ENCODE results near the gene ZMAT3. TPM values are rescaled to one million over a fixed set of nuclear protein-coding genes. Genes with fewer than 3 reads are reported as not detected.

The ZMAT3 gene
- total RNA-seq, 1 donor, result 47.0 TPM

DNA sequence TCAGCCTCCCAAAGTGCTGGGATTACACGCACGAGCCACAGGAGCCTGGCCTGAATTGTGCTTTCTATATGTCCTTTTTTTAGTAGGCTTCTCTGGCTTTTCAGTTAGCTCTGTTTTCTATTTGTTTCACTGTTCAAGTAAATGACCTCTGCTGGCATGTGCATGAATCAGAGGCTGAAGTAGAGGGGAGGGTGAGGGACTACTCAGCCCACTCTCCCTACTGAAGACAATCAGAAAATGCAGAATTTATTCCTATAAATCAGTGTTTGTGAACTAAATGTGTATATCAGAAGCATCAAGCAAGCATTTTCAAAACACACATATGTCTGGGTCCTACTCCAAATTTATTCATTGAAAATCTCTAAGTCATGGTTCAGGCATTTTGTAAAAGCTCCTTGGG lies 45.0 kb downstream of the ZMAT3 start:
- Histone ChIP-seq H3K36me3 (ENCODE audit: insufficient read depth, low read length) (peaks cover 19% of the 10 kb centered on the region), H3K79me2 (ENCODE audit: insufficient read depth, low read length) (peaks cover 24% of the 10 kb centered on the region), H3K9me3 (ENCODE audit: low read depth, low read length) (no peaks in the 10 kb centered on the region), H3K4me3 (ENCODE audit: insufficient read depth, low read length) (no peak overlapping the region), H2AFZ (ENCODE audit: low read length) (no peak overlapping the region), H3K27me3 (ENCODE audit: insufficient read depth, low read length) (no peaks in the 10 kb centered on the region), H4K20me1 (ENCODE audit: insufficient read depth, low read length) (no peaks in the 10 kb centered on the region), H3K4me2 (ENCODE audit: insufficient read depth, low read length) (no peak overlapping the region), H3K4me1 (ENCODE audit: insufficient read depth, low read length) (peaks cover 25% of the 10 kb centered on the region), H3K27ac (ENCODE audit: low read depth, low read length) (peak overlapping the region; percentile 42)
- TF ChIP-seq, protein P1, sequence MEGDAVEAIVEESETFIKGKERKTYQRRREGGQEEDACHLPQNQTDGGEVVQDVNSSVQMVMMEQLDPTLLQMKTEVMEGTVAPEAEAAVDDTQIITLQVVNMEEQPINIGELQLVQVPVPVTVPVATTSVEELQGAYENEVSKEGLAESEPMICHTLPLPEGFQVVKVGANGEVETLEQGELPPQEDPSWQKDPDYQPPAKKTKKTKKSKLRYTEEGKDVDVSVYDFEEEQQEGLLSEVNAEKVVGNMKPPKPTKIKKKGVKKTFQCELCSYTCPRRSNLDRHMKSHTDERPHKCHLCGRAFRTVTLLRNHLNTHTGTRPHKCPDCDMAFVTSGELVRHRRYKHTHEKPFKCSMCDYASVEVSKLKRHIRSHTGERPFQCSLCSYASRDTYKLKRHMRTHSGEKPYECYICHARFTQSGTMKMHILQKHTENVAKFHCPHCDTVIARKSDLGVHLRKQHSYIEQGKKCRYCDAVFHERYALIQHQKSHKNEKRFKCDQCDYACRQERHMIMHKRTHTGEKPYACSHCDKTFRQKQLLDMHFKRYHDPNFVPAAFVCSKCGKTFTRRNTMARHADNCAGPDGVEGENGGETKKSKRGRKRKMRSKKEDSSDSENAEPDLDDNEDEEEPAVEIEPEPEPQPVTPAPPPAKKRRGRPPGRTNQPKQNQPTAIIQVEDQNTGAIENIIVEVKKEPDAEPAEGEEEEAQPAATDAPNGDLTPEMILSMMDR (IDR thresholded peaks at IDR 0.05; ENCODE audit: extremely low read depth, low read depth, low read length), result no peak
- DNase-seq (ENCODE audit: insufficient read length, low spot score, missing footprints), result no peak

DNA sequence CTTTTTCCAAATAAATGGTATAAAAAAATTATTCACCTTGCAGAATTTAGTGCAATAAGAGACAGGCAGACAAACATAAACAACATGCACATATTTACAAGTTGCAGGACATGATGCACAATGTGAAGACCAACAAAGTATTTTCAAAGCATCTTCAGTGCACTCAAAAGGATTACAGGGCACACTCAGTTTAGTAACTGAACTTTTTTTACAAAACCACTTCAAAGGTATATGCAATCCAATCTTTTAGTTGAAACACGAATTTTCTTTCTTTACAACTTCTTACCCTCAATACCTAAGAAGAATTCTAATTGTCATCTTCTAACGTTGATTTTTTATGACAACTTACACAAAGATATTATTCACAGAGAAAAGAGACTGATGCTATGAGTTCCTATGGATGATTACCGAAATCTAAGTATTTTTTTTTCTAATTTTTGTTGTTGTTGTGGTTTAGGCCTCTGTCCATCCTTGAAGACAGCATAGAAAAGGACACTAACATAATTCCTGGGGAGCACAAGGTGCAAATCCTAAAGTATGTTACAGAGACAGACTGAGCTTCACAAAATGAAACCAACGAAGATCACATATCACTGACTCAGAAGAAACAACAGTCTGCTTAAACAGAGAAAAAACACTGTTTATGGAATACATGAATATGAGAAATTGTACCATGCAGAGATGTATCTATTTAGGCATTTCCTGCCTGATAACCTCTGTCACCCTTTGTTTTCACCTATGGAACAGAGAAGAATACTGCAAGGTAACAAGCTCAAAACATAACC lies 50.3 kb downstream of the ZMAT3 start:
- Histone ChIP-seq H3K9me3 (ENCODE audit: low read depth, low read length) (no peaks in the 10 kb centered on the region), H4K20me1 (ENCODE audit: insufficient read depth, low read length) (no peaks in the 10 kb centered on the region), H3K79me2 (ENCODE audit: insufficient read depth, low read length) (peaks cover 3% of the 10 kb centered on the region), H2AFZ (ENCODE audit: low read length) (no peak overlapping the region), H3K27me3 (ENCODE audit: insufficient read depth, low read length) (no peaks in the 10 kb centered on the region), H3K36me3 (ENCODE audit: insufficient read depth, low read length) (peaks cover 13% of the 10 kb centered on the region), H3K27ac (ENCODE audit: low read depth, low read length) (peak overlapping the region; percentile 23), H3K4me2 (ENCODE audit: insufficient read depth, low read length) (peak overlapping the region; percentile 78), H3K4me1 (ENCODE audit: insufficient read depth, low read length) (peaks cover 10% of the 10 kb centered on the region), H3K4me3 (ENCODE audit: insufficient read depth, low read length) (peak overlapping the region; percentile 18)
- DNase-seq (ENCODE audit: insufficient read length, low spot score, missing footprints), result no peak
- TF ChIP-seq, protein P1 (IDR thresholded peaks at IDR 0.05; ENCODE audit: extremely low read depth, low read depth, low read length), result no peak

DNA sequence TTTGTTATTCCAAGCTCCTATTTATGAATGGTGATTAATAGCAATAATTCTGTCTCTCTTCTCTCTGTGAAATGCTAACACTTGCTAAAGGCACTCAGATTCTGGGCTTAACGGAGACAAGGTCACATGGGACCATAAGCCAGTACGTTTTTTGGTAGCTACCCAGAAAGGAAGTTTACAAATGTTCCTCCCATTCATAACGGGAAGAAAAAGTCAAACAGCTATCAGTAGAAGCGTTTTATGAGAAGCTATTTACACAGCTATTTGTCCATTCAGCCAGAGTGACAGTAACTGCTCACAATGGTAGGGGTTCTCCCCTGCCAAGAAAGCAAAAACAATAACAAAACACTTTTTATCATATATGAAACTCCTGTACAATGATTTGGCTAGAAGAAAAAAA lies 51.5 kb downstream of the ZMAT3 start:
- Histone ChIP-seq H3K4me1 (ENCODE audit: insufficient read depth, low read length) (peaks cover 14% of the 10 kb centered on the region), H3K27me3 (ENCODE audit: insufficient read depth, low read length) (no peaks in the 10 kb centered on the region), H3K9me3 (ENCODE audit: low read depth, low read length) (no peaks in the 10 kb centered on the region), H3K27ac (ENCODE audit: low read depth, low read length) (no peak overlapping the region), H3K4me2 (ENCODE audit: insufficient read depth, low read length) (no peak overlapping the region), H3K36me3 (ENCODE audit: insufficient read depth, low read length) (peaks cover 13% of the 10 kb centered on the region), H3K4me3 (ENCODE audit: insufficient read depth, low read length) (no peak overlapping the region), H2AFZ (ENCODE audit: low read length) (no peak overlapping the region), H4K20me1 (ENCODE audit: insufficient read depth, low read length) (no peaks in the 10 kb centered on the region), H3K79me2 (ENCODE audit: insufficient read depth, low read length) (peaks cover 3% of the 10 kb centered on the region)
- TF ChIP-seq, protein P1 (IDR thresholded peaks at IDR 0.05; ENCODE audit: extremely low read depth, low read depth, low read length), result no peak
- no peak for DNase-seq (ENCODE audit: insufficient read length, low spot score, missing footprints)

DNA sequence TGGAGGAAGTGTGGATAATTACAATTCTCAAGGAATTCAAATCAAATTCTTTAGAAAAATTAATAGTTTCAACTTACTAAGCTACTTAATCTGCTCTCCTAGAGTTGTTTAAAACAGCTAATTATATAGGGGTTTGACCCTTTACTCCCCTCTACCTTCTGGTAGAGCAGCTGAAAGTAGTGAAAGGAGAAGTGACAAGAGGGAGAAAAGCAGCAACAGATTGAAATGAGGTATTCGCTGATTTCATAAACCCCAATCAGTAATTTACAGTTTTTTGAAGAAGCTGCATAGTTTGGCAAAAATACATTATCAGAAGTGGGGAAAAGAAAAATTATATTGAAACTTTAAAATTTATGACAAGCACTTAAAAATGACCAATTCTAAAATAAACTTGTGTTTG lies 52.8 kb downstream of the ZMAT3 start:
- H3K4me1 ChIP-seq (ENCODE audit: insufficient read depth, low read length), result peaks cover 14% of the 10 kb centered on the region

More for the DNA sequence above, 52.8 kb downstream of the ZMAT3 start:
- Histone ChIP-seq H3K36me3 (ENCODE audit: insufficient read depth, low read length) (peaks cover 7% of the 10 kb centered on the region), H3K4me3 (ENCODE audit: insufficient read depth, low read length) (no peak overlapping the region), H3K4me2 (ENCODE audit: insufficient read depth, low read length) (no peak overlapping the region), H3K27ac (ENCODE audit: low read depth, low read length) (no peak overlapping the region), H2AFZ (ENCODE audit: low read length) (no peak overlapping the region), H3K9me3 (ENCODE audit: low read depth, low read length) (no peaks in the 10 kb centered on the region), H3K79me2 (ENCODE audit: insufficient read depth, low read length) (peaks cover 3% of the 10 kb centered on the region), H3K27me3 (ENCODE audit: insufficient read depth, low read length) (no peaks in the 10 kb centered on the region), H4K20me1 (ENCODE audit: insufficient read depth, low read length) (no peaks in the 10 kb centered on the region)
- DNase-seq (ENCODE audit: insufficient read length, low spot score, missing footprints), result no peak
- TF ChIP-seq, protein P1 (IDR thresholded peaks at IDR 0.05; ENCODE audit: extremely low read depth, low read depth, low read length), result no peak
